Activated naive CD8-positive, alpha-beta T cell treated with anti-CD3 and anti-CD28 coated beads, Interleukin-2, amount 10 ng/mL, durations not matched to agents 7 days and 5 days (primary cell): Measurements from ENCODE around the gene LPO. TPM values are rescaled to one million over a fixed set of nuclear protein-coding genes. Genes with fewer than 3 reads are reported as not detected.

ENCODE experiments used
- ATAC-seq: fragments of 150-1000 bp; cut with Tn5 transposase; one replicate; pipeline ENCODE4 v1.10.0; 2021; ENCODE audit warnings: low read depth, moderate library complexity
- POLR2A ChIA-PET: fragments of 350-600 bp; sonication (Branson Sonifier 250); formaldehyde crosslinking; loops from one replicate; lab custom pipeline; 2021; ENCODE audit warnings: antibody characterized with exemption; lab: Charles Lee
- DNase-seq: peaks from one replicate; pipeline ENCODE4 v3.0.0; 2021
- H3K27ac Mint-ChIP-seq: one replicate; pipeline ENCODE4 v1.8.0; 2022; ENCODE audit warnings: mild to moderate bottlenecking, mixed read lengths
- H3K27me3 Mint-ChIP-seq: one replicate; pipeline ENCODE4 v1.8.0; 2022; ENCODE audit warnings: mild to moderate bottlenecking, moderate library complexity, mixed read lengths
- H3K36me3 Mint-ChIP-seq: one replicate; pipeline ENCODE4 v1.8.0; 2021; ENCODE audit warnings: mild to moderate bottlenecking, mixed read lengths
- H3K4me1 Mint-ChIP-seq: one replicate; pipeline ENCODE4 v1.8.0; 2021; ENCODE audit warnings: mixed read lengths
- H3K4me3 Mint-ChIP-seq: one replicate; pipeline ENCODE4 v1.8.0; 2022; ENCODE audit warnings: mild to moderate bottlenecking, moderate library complexity, mixed read lengths
- H3K9me3 Mint-ChIP-seq: one replicate; pipeline ENCODE4 v1.8.0; 2021; ENCODE audit warnings: mixed read lengths
- total RNA-seq, 2 experiments: library from RNA; stranded (reverse); gene quantifications; one replicate each; pipeline ENCODE4 v1.2.3, GENCODE V29; 2021

The LPO gene
- total RNA-seq, 2 experiments from 2014 or later = not detected

DNA sequence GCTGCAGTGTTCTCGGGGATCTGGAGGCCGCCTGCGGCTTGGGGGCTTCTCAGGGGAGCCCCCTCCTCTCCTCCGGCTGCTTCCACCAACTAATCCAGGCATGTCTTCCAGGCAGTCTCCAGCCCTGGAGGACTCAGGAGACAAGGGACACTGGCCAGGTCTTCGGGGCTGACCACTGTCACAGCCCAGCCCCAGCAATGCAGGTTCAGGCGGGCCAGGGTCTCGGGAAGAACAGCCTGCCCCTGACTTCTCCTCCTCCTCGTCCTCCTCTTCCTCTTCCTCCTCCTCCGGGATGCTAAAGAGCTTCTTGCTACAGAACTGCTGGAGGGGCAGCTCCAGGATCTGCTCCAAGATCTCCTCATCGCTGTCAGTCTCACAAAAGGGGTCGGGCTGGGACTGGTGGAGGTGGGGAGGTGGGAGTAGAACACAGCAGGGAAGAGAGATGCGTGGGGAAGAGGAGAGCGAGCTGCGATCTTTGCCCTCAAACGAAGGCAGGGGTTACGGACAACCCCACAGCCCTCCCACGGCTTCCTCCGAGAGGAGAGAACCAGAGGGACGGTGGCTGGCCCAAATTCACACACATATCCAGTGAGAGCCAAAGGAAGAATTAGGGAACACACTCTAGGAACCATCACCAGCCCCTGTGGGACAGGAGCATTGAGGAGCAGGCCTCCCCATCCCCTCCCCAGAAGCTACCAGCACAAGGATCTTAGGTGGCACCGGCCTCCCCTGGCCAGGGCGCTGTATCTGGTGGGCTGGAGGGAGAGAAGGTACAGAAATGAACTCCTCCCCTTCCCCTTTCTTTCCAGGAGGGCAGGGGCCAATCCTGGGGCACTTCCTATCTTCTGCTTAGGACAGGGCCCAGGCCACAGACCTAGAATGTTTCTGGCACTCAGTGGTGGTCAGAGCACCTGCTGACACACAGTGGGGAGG lies 70.9 kb downstream of the LPO start:
- DNase-seq (no peak), ATAC-seq (no peak)
- no peaks in the 10 kb centered on the region for H3K9me3 Mint-ChIP-seq
- peaks cover under 1% of the 10 kb centered on the region for H3K4me1 Mint-ChIP-seq
- no peak overlapping the region for H3K27ac Mint-ChIP-seq
- POLR2A ChIA-PET = interaction anchor here (0.8 to 1.5 kb wide), 3 partner anchors 13 to 27 kb away, joined by 3 to 5 read pairs (median 3); no protein-coding TSS in a partner anchor
- H3K4me3 Mint-ChIP-seq = no peak overlapping the region
- peaks cover 6% of the 10 kb centered on the region for H3K36me3 Mint-ChIP-seq
- H3K27me3 Mint-ChIP-seq = no peaks in the 10 kb centered on the region

DNA sequence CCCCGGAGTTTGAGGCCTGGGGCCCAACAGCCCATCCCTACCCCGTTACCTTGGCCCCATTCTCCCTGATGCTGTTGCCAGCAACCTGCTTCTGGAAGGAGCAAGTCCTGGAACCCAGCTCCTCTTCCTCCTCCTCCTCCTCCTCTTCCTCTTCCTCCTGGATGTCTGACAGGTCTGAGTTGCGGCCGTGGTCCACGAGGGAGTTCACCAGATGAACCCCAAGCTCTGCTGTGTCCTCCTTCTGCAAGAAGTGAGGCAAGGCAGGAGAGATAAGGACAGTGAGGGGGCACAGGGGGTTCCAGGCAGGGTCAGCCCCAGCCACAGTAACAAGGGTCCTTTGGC lies 71.5 kb downstream of the LPO start:
- Mint-ChIP-seq H3K9me3 (no peaks in the 10 kb centered on the region), H3K36me3 (peaks cover 6% of the 10 kb centered on the region), H3K27ac (no peak overlapping the region), H3K4me1 (no peaks in the 10 kb centered on the region), H3K4me3 (no peak overlapping the region), H3K27me3 (no peaks in the 10 kb centered on the region)
- DNase-seq (no peak), ATAC-seq (no peak)
- POLR2A ChIA-PET = interaction anchor here (1.5 kb wide), 1 partner anchor 12 kb away, joined by 5 read pairs; no protein-coding TSS in a partner anchor

DNA sequence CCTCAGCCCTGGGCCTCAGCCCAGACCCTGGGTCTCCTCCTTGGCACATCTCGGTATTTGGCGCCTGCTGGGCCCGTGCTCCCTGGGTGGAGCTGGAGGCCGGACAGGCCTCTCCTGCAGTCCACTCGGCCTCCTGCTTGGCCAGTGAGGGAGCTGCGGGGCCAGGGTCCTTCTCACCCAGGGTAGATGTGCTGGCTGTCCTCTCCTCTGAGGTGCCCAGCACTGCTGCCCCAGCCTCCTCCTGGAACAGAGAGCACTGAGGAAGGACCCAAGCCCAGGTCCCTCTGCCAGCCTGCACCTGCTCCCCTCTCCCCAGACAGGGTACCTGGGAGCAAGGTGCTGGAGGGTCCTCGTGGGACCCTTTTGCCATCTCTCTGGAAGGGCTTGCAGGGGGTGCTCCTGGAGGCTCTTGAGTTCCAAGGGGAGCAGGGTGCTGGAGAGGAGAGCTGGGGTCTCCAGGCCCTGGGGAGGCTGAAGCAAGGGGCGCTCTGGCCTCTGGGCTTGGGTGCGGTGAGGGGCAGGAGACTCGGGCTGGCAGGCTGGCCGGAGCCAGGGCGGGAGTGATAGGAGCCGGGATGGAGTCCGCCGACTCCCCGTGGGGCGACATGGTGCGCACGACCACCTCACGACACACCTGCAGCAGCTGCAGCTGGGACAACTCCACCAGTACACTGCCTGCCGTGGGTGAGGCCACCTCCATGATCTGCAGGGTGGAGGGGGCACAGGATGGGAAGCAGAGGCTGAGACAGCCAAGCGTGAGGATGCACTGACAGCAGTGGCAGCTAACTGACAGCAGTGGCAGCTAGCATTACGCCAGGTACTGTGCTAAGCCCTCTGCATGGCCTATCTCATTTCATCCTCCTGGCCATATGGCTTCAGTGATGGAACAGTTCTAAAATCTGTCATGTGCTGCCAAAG lies 72.4 kb downstream of the LPO start:
- Mint-ChIP-seq H3K36me3 (peaks cover 10% of the 10 kb centered on the region), H3K4me3 (no peak overlapping the region), H3K9me3 (no peaks in the 10 kb centered on the region), H3K4me1 (no peaks in the 10 kb centered on the region), H3K27me3 (no peaks in the 10 kb centered on the region), H3K27ac (no peak overlapping the region)
- POLR2A ChIA-PET = interaction anchor here (0.6 kb wide), 1 partner anchor 17 kb away, joined by 3 read pairs; no protein-coding TSS in a partner anchor
- ATAC-seq (no peak), DNase-seq (no peak)

DNA sequence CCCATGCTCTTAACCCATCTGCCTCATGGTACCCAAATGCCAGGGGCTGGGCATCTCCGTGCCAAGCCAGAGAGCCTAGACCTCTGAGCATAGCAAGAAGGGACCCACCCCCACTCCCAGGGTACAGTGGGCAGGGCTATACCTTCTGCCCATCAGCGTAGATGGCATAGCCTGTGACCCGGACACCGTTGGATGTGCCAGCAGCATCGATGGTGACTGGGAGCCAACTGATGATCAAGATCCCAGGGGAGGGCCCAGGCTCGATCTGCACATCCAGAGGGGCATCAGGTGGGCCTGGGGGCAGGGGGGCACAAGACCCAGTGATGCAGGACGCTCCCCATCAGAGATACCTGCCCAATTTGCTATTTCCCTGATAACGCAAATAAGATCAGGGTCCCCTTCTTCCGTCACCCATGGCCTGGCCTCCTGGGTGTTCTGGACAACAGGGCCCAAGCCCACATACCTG lies 73.1 kb downstream of the LPO start:
- Mint-ChIP-seq H3K4me1 (no peaks in the 10 kb centered on the region), H3K36me3 (peaks cover 10% of the 10 kb centered on the region), H3K27me3 (no peaks in the 10 kb centered on the region), H3K27ac (no peak overlapping the region), H3K9me3 (no peaks in the 10 kb centered on the region), H3K4me3 (no peak overlapping the region)
- DNase-seq = no peak
- POLR2A ChIA-PET = interaction anchor here (1.1 kb wide), 1 partner anchor 33 kb away, joined by 4 read pairs; no protein-coding TSS in a partner anchor
- ATAC-seq = no peak

DNA sequence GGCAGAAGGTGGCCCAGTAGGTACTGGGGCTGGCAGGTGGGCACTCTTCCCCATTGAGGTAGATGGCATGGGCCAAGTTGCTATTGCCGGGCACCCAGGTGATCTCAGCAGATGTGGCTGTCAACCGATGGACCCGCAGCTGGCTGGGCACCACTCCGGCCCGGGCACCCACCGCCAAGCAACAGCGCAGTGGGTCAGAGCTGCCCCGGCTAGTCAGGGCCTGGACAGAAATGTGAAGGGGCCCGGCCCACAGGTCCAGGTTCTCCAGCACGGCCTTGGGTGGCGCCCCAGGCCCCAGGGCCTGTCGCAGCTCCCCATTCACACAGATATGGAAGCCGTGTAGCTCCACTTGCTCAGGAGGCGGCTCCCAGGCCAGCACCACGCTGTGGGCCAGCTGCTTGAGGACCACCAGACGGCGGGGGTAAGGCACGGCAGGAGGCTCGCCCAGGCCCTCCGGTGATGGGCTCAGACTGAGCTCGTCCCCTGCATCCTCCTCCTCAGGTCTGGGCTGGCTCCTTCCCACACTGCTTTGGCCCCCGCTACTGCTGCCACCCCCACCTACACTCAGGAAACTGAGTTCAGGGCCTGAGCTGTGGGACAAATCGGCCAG lies 73.7 kb downstream of the LPO start:
- H3K36me3 Mint-ChIP-seq = peaks cover 10% of the 10 kb centered on the region
- no peaks in the 10 kb centered on the region for H3K27me3 Mint-ChIP-seq
- no peak for DNase-seq
- no peaks in the 10 kb centered on the region for H3K9me3 Mint-ChIP-seq
- POLR2A ChIA-PET = interaction anchor here (1.1 kb wide), 1 partner anchor 32 kb away, joined by 4 read pairs; no protein-coding TSS in a partner anchor
- no peak overlapping the region for H3K4me3 Mint-ChIP-seq
- H3K27ac Mint-ChIP-seq = no peak overlapping the region
- H3K4me1 Mint-ChIP-seq = no peaks in the 10 kb centered on the region
- ATAC-seq = no peak

DNA sequence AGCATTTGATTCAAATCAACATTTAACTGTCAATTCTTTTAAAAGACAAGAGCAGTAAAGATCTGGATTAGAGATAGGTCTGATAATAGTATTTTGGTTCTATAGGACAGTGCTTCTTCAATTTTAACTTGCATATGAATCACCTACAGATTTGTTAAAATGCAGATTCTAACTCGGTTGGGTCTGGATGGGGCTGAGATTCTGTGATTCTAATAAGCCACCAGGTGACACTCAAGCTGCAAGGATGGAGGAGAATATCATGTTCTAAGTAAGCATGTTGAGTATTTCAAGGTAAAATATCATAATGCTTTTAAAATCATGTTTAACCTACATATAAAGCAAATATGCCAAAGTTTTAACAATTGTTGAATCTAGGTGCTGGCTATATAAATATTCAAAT lies 74.4 kb downstream of the LPO start:
- peaks cover 15% of the 10 kb centered on the region for H3K36me3 Mint-ChIP-seq
- no peak overlapping the region for H3K4me3 Mint-ChIP-seq
- H3K27ac Mint-ChIP-seq = no peak overlapping the region
- POLR2A ChIA-PET = interaction anchor here (0.7 kb wide), 1 partner anchor 233 kb away, joined by 6 read pairs; no protein-coding TSS in a partner anchor
- ATAC-seq (no peak), DNase-seq (no peak)
- peaks cover 6% of the 10 kb centered on the region for H3K4me1 Mint-ChIP-seq
- no peaks in the 10 kb centered on the region for H3K9me3 Mint-ChIP-seq
- no peaks in the 10 kb centered on the region for H3K27me3 Mint-ChIP-seq

DNA sequence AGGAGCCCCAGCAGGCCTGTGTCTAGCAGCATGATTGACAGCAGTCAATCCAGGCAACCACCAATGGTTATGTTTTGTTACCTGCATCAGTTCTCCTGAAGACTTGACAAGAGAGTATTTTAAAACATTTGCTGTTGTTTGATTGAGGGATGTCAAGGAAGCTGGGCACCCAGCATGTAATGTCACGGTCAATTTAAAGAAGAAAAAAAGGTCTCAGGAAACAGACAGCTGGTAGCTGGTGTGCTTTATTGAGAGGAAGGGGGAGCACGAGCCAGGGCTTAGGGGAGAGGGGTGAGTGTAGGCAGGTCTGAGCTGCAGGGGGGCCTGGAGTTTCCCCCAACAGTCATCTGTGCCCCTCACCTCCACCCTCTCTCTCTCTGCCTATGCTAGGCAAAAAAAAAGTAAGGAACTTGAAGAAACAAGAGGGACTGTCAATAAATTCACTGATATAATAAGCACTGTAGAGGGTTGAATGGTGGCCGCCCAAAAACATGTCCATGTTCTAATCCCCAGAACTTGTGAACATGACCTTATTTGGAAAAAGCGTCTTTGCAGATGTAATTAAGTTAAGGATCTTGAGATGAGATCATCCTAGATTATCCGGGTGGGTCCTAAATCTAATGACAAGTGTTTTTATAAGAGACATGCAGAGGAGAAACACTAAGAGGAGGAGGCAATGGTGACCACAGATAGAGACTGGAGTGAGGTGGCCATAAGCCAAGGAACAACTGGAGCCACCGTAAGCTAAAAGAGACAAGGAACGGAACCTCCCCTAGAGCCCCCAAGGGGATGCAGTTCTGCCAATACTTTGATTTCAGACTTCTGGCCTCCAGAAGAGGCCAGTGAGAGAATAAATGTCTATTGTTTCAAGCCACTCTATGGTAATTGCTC lies 75.7 kb downstream of the LPO start:
- no peaks in the 10 kb centered on the region for H3K27me3 Mint-ChIP-seq
- H3K4me3 Mint-ChIP-seq = no peak overlapping the region
- H3K9me3 Mint-ChIP-seq = no peaks in the 10 kb centered on the region
- H3K36me3 Mint-ChIP-seq = peaks cover 15% of the 10 kb centered on the region
- H3K4me1 Mint-ChIP-seq = peaks cover 11% of the 10 kb centered on the region
- ATAC-seq (no peak), DNase-seq (no peak)
- POLR2A ChIA-PET = interaction anchor here (1.1 to 25.9 kb wide), 3 partner anchors 12 to 41 kb away, joined by 5 to 2283 read pairs (median 8); no protein-coding TSS in a partner anchor
- no peak overlapping the region for H3K27ac Mint-ChIP-seq

DNA sequence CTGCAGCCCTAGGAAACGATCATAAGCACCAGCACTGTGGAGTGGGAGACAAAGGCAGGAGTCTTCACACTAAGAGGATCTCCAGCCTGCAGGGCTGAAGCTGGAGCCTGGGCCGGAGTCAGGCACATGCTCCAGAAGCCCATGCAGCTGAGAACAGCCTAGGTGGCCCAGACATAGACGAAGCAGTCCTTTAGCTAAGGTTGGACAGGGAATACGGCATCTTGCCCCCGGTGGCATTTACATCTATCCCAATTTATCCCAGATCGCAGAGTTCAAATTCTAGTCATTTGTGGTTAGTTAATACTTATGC lies 76.3 kb downstream of the LPO start:
- Mint-ChIP-seq H3K4me1 (peaks cover 11% of the 10 kb centered on the region), H3K36me3 (peaks cover 15% of the 10 kb centered on the region), H3K27me3 (no peaks in the 10 kb centered on the region), H3K9me3 (no peaks in the 10 kb centered on the region), H3K27ac (no peak overlapping the region), H3K4me3 (no peak overlapping the region)
- ATAC-seq (no peak), DNase-seq (no peak)
- POLR2A ChIA-PET = interaction anchor here (1.1 to 25.9 kb wide), 3 partner anchors 12 to 40 kb away, joined by 5 to 2283 read pairs (median 8); no protein-coding TSS in a partner anchor

DNA sequence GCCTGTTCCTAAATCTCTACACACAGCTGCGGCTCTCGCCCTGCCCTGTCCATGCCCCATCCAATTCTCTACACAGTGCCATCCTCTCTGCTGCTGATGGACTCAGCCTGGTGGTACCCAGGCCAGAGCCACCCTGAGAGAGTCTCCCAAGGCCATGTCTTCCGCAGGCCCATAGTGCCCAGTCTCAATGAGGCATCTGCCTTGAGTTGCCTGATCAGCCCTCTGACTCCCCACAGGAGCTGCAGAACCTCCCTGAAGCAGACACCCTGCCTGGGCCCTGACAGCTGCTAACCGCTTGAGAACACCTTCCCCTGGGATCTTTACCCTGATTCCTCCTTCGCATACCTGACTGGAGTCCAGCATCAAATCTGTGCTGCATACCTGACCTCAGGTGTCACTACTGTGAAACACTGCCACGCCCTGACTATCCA lies 76.9 kb downstream of the LPO start:
- no peaks in the 10 kb centered on the region for H3K27me3 Mint-ChIP-seq
- H3K4me1 Mint-ChIP-seq = peaks cover 11% of the 10 kb centered on the region
- ATAC-seq (no peak), DNase-seq (no peak)
- no peak overlapping the region for H3K4me3 Mint-ChIP-seq
- H3K36me3 Mint-ChIP-seq = peaks cover 15% of the 10 kb centered on the region
- no peaks in the 10 kb centered on the region for H3K9me3 Mint-ChIP-seq
- POLR2A ChIA-PET = interaction anchor here (1.0 to 25.9 kb wide), 3 partner anchors 12 to 36 kb away, joined by 4 to 2283 read pairs (median 82); partner anchors contain the start of genes SUPT4H1 and TSPOAP1
- no peak overlapping the region for H3K27ac Mint-ChIP-seq

DNA sequence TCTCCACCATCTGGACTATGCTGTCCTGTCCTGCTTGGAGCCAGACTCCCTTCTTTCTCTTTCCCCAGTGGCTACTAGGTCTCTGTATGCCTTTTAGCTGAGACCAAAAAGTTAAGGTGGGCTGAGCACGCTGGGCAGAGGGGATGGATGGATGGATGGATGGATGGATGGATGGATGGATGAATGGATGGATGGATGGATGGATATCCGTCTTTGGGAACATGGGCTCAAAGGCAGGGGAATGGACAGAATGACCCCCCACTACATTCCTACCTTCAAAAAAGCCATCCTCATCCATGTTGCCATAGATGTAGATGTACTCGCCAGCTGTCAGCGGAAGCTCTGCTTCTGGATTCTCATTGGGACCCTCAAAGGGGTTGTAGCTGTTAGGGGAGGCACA lies 77.4 kb downstream of the LPO start:
- POLR2A ChIA-PET = interaction anchor here (1.0 to 25.9 kb wide), 3 partner anchors 11 to 36 kb away, joined by 4 to 2283 read pairs (median 82); partner anchors contain the start of genes SUPT4H1 and TSPOAP1
- no peak for ATAC-seq

DNA sequence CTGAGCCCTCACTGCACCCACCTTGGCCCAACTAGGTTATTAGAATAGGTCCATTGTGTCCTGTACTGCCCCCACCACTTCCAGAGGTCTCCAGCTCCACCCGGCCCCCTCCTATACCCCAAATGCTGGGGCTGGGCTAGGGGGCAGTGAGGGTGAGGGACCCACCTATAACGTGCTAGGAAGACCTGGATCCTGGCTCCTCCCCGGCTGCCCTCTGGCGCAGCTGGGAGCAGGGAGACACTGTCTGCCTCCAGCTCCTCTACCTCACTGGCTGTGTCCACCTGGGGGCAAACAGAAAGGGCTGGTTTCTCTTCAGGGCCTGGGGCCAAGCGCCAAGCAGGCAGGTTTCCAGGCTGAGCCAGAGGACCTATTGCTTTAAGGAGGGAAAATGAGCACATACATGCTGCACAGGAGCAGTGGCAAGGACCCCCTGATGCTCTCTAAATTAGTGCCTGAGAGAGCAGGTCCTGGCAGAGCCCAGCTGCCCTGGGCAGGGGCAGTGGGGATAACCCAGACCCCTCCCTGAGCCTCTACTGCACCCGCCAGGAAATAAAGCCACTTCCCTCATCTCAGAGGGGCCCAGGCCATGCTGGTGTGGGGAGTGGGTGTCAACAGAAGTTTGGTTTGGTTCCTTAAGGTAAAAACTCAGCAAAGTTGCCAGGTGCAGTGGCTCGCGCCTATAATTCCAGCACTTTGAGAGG lies 78.0 kb downstream of the LPO start:
- H3K9me3 Mint-ChIP-seq = no peaks in the 10 kb centered on the region
- H3K4me1 Mint-ChIP-seq = peaks cover 11% of the 10 kb centered on the region
- no peaks in the 10 kb centered on the region for H3K27me3 Mint-ChIP-seq
- no peak overlapping the region for H3K4me3 Mint-ChIP-seq
- H3K27ac Mint-ChIP-seq = no peak overlapping the region
- POLR2A ChIA-PET = interaction anchor here (1.0 to 25.9 kb wide), 5 partner anchors 10 to 316 kb away, joined by 4 to 2283 read pairs (median 25); partner anchors contain the start of genes SUPT4H1 and TSPOAP1
- H3K36me3 Mint-ChIP-seq = peaks cover 18% of the 10 kb centered on the region
- DNase-seq (peak; percentile 24), ATAC-seq (no peak)

More for the DNA sequence above, 77.4 kb downstream of the LPO start:
- H3K9me3 Mint-ChIP-seq = no peaks in the 10 kb centered on the region
- peaks cover 15% of the 10 kb centered on the region for H3K36me3 Mint-ChIP-seq
- no peak overlapping the region for H3K4me3 Mint-ChIP-seq
- H3K27ac Mint-ChIP-seq = no peak overlapping the region
- H3K27me3 Mint-ChIP-seq = no peaks in the 10 kb centered on the region
- peaks cover 11% of the 10 kb centered on the region for H3K4me1 Mint-ChIP-seq
- no peak for DNase-seq
